Stimulated activated CD4-positive, alpha-beta T cell treated with anti-CD3 and anti-CD28 coated beads, TNF-alpha, amount 100 ng/mL, for 24 hours (primary cell): ENCODE data around the gene DPP4.

ENCODE experiments used
- DNase-seq, 3 experiments: peaks; one replicate each; pipeline ENCODE4 v3.0.0-alpha.2; 2020; ENCODE audit warnings: low read depth in 3 of 3

Gene DPP4

GRCh38 chr2:162017233-162017632, 56.8 kb downstream of the DPP4 start:
- DNase-seq, result no peak

DNA sequence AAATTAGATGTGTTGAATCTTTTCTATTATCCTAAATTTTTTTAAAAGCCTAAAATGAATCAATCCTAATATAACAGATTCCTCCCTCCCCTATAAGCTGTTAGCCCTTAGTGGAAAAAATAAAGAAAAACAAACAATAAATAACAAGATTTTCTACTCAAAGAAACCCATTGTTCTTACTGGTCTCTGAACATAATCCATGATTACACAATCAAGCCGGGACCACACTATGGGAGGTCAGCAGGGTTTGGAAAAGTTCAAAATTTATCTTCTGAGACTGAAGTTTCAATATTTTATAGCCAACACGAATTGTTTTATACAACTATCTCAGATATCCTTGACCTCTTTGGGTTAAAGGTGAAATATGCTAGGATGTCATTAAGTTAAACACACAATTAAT, 57.9 kb downstream of the DPP4 start:
- no peak for DNase-seq

- DNase-seq, result no peak
Observed at GRCh38 chr2:162014751-162015150, 59.3 kb downstream of the DPP4 start.

- no peak for DNase-seq
Observed at GRCh38 chr2:162013514-162014475, 60.2 kb downstream of the DPP4 start.

GRCh38 chr2:162012565-162013058, 61.4 kb downstream of the DPP4 start:
- no peak for DNase-seq

DNA sequence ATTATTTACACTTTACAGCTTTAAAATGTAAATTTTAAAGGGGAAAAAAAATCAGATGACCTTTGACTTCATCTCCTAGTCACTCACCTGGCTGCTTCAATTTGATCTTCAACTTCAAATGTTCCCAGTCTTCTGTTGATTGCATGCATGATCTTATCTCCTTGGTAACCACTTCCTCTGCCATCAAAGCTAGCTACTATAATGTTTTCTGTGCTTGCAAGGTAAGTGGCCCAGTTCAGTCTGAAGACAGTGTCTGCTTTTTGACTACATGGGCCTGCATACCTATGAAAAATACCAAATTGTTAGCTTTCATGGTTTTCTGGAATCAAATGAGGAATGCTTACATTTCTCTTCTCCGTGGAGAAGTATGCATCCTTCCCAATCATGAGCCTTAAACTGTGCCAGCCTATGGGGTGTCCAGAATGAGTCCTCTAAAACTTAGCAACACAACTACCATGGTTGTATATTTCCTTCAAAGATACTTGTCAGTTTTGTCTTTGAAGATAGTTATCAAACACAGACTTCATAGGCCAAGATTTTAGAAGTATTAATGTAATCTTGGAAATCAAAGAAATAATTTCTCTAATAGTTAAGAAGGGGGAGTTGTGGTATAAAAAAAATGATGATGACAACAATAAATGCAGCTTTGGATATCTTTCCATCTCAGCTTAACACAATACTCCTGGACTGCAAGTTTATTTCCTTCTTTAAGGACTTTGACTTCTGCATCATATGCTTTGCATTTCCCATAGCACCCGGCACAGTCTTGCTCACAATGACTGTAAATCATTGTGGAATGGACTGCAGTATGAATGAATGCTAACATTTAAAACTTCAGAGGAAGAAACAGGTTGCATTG, 62.1 kb downstream of the DPP4 start:
- no peak for DNase-seq

GRCh38 chr2:162009543-162009942, 64.5 kb downstream of the DPP4 start:
- DNase-seq, result no peak

- no peak for DNase-seq
Observed at GRCh38 chr2:162007447-162008040, 66.5 kb downstream of the DPP4 start.

- DNase-seq, result no peak
Observed at GRCh38 chr2:162006337-162006736, 67.7 kb downstream of the DPP4 start.

GRCh38 chr2:162004031-162004430, 70.0 kb downstream of the DPP4 start:
- DNase-seq, result no peak

- no peak for DNase-seq
Observed at GRCh38 chr2:162002623-162003235, 71.3 kb downstream of the DPP4 start.

DNA sequence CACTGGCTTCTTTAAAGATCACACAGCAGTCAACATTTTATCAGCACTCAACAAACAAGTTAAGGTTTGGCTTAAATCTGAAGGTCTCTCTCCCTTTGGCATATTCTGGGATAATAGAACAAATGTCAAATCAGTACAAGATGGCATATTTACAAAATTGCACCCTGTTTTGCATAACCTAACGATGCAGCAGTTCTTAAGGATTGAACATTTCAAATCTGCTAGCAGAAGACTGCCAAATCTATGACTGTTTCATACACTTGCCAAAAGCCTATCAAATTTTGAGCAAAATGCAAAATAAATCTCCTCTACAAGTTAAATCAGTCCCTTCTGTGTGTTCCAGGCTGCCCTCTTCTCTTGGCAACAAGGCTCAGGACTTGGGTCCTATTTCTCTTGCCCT, 73.6 kb downstream of the DPP4 start:
- no peak for DNase-seq

DNA sequence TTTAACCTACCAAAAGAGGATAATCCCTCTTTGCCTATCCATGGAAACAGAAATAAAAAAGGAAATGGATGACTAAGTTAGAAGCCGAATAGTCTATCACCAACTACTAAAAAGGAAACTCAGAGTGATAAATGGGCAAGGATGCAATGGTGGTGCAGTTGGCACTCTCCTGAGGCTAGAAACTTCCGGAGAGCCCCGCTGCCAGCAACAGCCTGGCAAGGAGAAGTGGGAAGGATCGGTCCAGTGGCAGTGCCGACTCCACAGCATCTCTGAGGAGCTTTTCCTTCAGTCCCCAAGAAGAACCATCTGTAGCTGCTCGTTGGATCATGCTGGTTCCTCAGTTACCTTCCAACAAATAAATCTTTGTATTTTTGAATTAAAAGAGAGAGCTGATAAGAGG, 74.7 kb downstream of the DPP4 start:
- no peak for DNase-seq

GRCh38 chr2:161998857-161999256, 75.2 kb downstream of the DPP4 start:
- no peak for DNase-seq

DNA sequence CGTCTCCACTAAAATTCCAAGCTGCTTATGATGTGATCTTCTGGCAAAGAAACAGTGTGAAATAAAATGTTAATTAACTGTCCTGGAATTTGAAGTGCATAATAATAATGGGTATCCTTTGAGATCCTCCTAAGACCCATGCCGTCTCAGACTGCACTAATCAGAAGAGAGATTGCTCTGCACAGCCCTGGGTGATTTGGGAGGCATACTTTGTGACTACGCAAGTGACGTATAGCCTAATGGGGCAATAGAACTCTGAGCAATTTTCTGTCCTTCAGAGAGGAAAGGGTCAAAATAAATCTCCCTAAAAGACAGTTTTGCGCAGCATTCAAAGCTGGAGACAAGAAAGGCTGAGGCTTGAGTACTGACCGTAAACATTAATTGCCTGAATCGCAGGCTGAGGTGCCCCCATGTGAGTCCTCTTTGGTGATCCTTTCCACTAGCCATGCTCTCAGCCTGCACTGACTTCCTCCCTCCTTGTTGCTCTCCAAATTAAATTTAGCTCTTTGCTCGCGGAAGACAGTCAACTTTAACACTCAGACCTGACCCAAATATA, 76.0 kb downstream of the DPP4 start:
- no peak for DNase-seq

- no peak for DNase-seq
Observed at GRCh38 chr2:161995553-161996016, 78.4 kb downstream of the DPP4 start.

DNA sequence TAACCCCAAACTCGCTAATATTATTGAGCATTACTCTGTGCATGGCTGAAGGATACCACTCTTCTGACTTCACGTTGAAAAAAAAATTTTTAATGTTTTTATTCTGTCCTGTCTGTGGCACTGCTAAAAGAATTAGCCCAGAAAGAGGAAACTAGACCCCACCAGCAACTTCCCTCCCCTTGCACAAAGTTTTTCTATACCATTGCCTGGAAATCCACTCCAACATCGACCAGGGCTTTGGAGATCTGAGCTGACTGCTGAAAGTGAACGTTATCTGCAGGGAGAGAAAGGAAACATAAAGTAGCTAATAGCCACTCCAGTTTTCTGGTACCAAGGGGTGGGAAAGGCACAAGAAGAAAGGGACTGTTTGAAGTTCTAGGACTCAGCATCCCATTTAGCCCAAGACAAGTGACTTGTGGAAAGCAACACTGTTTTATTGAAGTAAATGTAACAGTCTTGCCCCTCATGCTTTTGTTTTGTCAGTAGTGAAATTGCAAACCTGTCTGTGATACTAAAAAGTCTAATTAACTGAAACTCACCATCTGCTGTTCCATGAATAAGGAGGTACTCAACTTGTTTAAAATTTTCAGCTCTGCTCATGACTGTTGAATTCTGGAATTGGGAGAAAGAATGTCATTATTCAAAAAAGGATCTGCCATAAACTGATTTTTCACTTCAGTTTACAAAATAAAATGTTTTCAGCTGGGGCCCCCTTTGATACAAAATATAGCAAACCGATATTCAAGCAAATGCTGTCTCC, 79.1 kb downstream of the DPP4 start:
- no peak for DNase-seq

DNA sequence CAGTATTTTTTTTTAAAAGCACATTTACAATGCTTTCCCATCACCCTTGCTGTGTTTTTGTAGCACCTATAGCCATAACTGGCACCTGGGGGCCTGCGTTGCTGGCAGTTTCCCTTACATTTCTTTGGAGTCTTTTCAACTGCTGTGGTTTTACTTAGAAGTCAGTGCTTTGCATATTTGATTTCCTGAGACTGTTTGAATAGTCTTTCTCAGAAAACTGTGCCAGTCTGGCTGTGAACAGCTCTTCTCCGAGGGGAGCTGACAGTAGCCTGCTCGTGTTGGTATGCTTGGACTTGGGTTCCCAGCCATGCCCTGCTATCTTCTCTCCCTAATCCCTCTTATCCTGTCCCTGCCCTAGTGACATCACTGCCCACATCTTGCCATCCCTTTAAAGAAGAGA, 81.5 kb downstream of the DPP4 start:
- DNase-seq, result peak in 1 of 3 experiments; percentile 44

DNA sequence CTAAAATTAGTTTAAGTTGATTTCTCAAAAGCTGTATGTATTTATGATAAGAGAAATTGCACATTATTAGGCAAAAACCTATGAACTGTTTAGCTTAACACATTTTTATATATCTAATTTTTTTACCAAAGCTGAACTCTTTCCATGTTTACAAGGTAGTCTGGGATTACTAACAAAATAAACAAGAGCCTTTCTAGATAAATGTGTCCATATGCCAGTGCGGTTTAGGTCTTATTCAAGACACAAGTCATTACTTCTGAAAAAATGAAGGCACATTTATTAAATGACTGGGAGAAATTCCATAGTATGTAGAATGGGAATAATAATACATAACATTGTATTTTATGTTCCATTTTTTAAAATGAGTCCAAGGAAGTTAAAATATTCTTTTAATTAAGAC, 82.0 kb downstream of the DPP4 start:
- DNase-seq, result no peak

- DNase-seq, result no peak
Observed at GRCh38 chr2:161990741-161991140, 83.3 kb downstream of the DPP4 start.
